Measurements from ENCODE around the gene MACROD2.

DNA sequence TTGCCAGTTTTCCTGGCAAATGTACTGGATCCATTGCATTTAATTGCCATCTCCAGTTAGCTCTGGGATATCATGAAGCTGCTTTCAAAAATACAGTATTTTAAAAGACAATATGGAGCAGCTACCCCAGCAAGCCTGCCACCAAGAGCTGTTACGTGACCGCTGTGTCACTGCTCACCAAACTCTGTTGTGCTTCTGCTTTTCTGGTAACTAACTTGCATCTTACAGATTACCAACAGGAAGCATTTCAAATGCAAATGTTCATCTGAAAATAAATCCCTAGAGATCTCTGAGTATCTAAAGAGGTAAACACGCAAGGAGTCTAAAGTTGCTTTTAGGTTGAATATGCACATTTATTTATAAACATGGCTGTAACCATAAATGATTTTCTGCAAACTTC, 1569.7 kb downstream of the MACROD2 start:
- TF ChIP-seq, protein P1, sequence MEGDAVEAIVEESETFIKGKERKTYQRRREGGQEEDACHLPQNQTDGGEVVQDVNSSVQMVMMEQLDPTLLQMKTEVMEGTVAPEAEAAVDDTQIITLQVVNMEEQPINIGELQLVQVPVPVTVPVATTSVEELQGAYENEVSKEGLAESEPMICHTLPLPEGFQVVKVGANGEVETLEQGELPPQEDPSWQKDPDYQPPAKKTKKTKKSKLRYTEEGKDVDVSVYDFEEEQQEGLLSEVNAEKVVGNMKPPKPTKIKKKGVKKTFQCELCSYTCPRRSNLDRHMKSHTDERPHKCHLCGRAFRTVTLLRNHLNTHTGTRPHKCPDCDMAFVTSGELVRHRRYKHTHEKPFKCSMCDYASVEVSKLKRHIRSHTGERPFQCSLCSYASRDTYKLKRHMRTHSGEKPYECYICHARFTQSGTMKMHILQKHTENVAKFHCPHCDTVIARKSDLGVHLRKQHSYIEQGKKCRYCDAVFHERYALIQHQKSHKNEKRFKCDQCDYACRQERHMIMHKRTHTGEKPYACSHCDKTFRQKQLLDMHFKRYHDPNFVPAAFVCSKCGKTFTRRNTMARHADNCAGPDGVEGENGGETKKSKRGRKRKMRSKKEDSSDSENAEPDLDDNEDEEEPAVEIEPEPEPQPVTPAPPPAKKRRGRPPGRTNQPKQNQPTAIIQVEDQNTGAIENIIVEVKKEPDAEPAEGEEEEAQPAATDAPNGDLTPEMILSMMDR (conservative IDR thresholded peaks at IDR 0.05; ENCODE audit: low read depth, low read length), result no peak
- TF ChIP-seq POLR2A (IDR thresholded peaks at IDR 0.05; ENCODE audit: low read depth, low read length) (no peak), RCOR1 (IDR thresholded peaks at IDR 0.05; ENCODE audit: insufficient replicate concordance, low read length) (no peak), RFX5 (IDR thresholded peaks at IDR 0.05; ENCODE audit: low read depth, low read length) (no peak), BHLHE40 (IDR thresholded peaks at IDR 0.05; ENCODE audit: low read depth, low read length) (no peak), CHD1 (IDR thresholded peaks at IDR 0.05; ENCODE audit: low read depth, low read length) (no peak), SMC3 (IDR thresholded peaks at IDR 0.05; ENCODE audit: low read depth, low read length) (no peak), CEBPB (IDR thresholded peaks at IDR 0.05; ENCODE audit: low read depth, low read length) (no peak), MAFK (IDR thresholded peaks at IDR 0.05; ENCODE audit: low read depth, low read length) (no peak), FOS (IDR thresholded peaks at IDR 0.05; ENCODE audit: low read depth, low read length) (no peak), MAZ (IDR thresholded peaks at IDR 0.05; ENCODE audit: borderline replicate concordance, low read depth, low read length) (no peak), RAD21 (IDR thresholded peaks at IDR 0.05; ENCODE audit: low read length) (no peak)
- TF ChIP-seq, protein P2, sequence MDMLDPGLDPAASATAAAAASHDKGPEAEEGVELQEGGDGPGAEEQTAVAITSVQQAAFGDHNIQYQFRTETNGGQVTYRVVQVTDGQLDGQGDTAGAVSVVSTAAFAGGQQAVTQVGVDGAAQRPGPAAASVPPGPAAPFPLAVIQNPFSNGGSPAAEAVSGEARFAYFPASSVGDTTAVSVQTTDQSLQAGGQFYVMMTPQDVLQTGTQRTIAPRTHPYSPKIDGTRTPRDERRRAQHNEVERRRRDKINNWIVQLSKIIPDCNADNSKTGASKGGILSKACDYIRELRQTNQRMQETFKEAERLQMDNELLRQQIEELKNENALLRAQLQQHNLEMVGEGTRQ (IDR thresholded peaks at IDR 0.05; ENCODE audit: low read depth, low read length), result no peak

Data from IMR-90 (cell line).